OCI-LY3 (cell line): ENCODE measurements around the gene CYP39A1.

Source experiments
- EZH2phosphoT487 ChIP-seq: fragments of 200-600 bp; shearing (Covaris generic); IDR thresholded peaks from 2 replicates; pipeline ENCODE4 v1.6.1; 2018; ENCODE audit warnings: antibody characterized with exemption, mixed run types, low read depth
- TF ChIP-seq, protein P1 (sequence below): fragments of 200-600, 300-600 bp; sonication (generic); IDR thresholded peaks from 2 replicates; pipeline ENCODE4 v1.5.1; 2014; ENCODE audit warnings: antibody characterized with exemption, low read length, low read depth

DNA sequence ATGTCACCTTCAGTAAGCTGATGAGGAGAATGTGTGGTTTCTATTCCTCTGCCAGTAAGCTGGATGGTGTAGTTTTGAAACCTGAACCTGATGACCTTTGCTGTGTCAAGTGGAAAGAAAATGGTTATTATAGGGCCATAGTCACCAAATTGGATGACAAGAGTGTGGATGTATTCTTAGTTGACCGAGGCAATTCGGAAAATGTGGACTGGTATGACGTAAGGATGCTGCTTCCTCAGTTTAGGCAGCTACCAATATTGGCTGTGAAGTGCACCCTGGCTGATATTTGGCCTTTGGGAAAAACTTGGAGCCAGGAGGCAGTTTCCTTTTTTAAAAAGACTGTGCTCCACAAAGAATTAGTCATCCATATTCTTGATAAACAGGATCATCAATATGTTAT is 37.0 kb upstream of the CYP39A1 start:
- TF ChIP-seq, protein P1, sequence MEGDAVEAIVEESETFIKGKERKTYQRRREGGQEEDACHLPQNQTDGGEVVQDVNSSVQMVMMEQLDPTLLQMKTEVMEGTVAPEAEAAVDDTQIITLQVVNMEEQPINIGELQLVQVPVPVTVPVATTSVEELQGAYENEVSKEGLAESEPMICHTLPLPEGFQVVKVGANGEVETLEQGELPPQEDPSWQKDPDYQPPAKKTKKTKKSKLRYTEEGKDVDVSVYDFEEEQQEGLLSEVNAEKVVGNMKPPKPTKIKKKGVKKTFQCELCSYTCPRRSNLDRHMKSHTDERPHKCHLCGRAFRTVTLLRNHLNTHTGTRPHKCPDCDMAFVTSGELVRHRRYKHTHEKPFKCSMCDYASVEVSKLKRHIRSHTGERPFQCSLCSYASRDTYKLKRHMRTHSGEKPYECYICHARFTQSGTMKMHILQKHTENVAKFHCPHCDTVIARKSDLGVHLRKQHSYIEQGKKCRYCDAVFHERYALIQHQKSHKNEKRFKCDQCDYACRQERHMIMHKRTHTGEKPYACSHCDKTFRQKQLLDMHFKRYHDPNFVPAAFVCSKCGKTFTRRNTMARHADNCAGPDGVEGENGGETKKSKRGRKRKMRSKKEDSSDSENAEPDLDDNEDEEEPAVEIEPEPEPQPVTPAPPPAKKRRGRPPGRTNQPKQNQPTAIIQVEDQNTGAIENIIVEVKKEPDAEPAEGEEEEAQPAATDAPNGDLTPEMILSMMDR = no peak
- TF ChIP-seq EZH2phosphoT487 = no peak
